ENCODE results near the gene UBE2J2. TPM values are rescaled to one million over a fixed set of nuclear protein-coding genes. Genes with fewer than 3 reads are reported as not detected.

Gene UBE2J2
- total and polyA plus RNA-seq, 2 of the 13 experiments (the other 11 are each of a cell fraction or from before 2014, with no cell fraction given), result 25.4 to 29.4 TPM

GRCh38 chr1:1307923-1308755, 34.5 kb upstream of the UBE2J2 start, which contains the start of the genes ACAP3 and PUSL1 (continued):
- TF ChIP-seq ZBTB14 (CRISPR knock-in tag; IDR thresholded peaks at IDR 0.05) (peak; percentile 90), ZNF496 (CRISPR knock-in tag; IDR thresholded peaks at IDR 0.05; ENCODE audit: insufficient replicate concordance) (no peak), SOX6 (IDR thresholded peaks at IDR 0.05) (no peak), SOX6 (CRISPR knock-in tag; IDR thresholded peaks at IDR 0.05) (peak; percentile 38; the same call in 1 of the 2 replicates), ZNF878 (CRISPR knock-in tag; IDR thresholded peaks at IDR 0.05) (no peak), ZNF512B (CRISPR knock-in tag; IDR thresholded peaks at IDR 0.05; ENCODE audit: borderline replicate concordance) (no peak), ZNF34 (CRISPR knock-in tag; IDR thresholded peaks at IDR 0.05; ENCODE audit: borderline replicate concordance) (peak; percentile 69; the same call in 1 of the 2 replicates), MBD4 (IDR thresholded peaks at IDR 0.05; ENCODE audit: borderline replicate concordance, low read length) (no peak), KLF6 (CRISPR knock-in tag; IDR thresholded peaks at IDR 0.05) (no peak), SIX4 (CRISPR knock-in tag; IDR thresholded peaks at IDR 0.05) (no peak), SP5 (CRISPR knock-in tag; IDR thresholded peaks at IDR 0.05; ENCODE audit: borderline replicate concordance, low read depth) (peak; percentile 23; the same call in 1 of the 2 replicates), MEIS2 (CRISPR knock-in tag; IDR thresholded peaks at IDR 0.05) (peak; percentile 90), ZUFSP (CRISPR knock-in tag; IDR thresholded peaks at IDR 0.05; ENCODE audit: borderline replicate concordance) (no peak), ZNF605 (CRISPR knock-in tag; IDR thresholded peaks at IDR 0.05) (no peak), PLRG1 (conservative IDR thresholded peaks at IDR 0.05) (no peak), E2F1 (CRISPR knock-in tag; IDR thresholded peaks at IDR 0.05) (peak; percentile 68), BRD4 (CRISPR knock-in tag; IDR thresholded peaks at IDR 0.05) (no peak), KAT2B (IDR thresholded peaks at IDR 0.05; ENCODE audit: borderline replicate concordance, low read depth, low read length) (no peak)

Measured in HepG2 (cell line).